HEK293T (cell line): ENCODE measurements around the gene PCDH12.

ENCODE experiments used
- CTCF ChIA-PET: fragments of 350-600 bp; formaldehyde crosslinking; extraction: SDS; loops from one replicate; lab custom pipeline; 2021; ENCODE audit warnings: antibody characterized with exemption, inconsistent platforms; lab: Yijun Ruan, JAX
- POLR2A ChIA-PET: fragments of 350-600 bp; formaldehyde crosslinking; extraction: SDS; loops from one replicate; lab custom pipeline; 2020; ENCODE audit warnings: antibody characterized with exemption, inconsistent platforms; lab: Yijun Ruan, JAX
- DNase-seq: peaks from one replicate; pipeline ENCODE4 v3.0.0; 2012; ENCODE audit warnings: mixed read lengths; ENCODE audit errors: extremely low spot score
- ARNT ChIP-seq: fragments of 450-650 bp; IDR thresholded peaks from 2 replicates; pipeline ENCODE4 v1.6.1; 2017; ENCODE audit warnings: mild to moderate bottlenecking
- BHLHE40 ChIP-seq: fragments of 450-650 bp; IDR thresholded peaks from 2 replicates; pipeline ENCODE4 v1.6.1; 2016; ENCODE audit warnings: mild to moderate bottlenecking, moderate library complexity, borderline replicate concordance
- CTBP1 ChIP-seq: fragments of 450-650 bp; IDR thresholded peaks from 2 replicates; pipeline ENCODE4 v1.6.1; 2016; ENCODE audit warnings: borderline replicate concordance
- ELF4 ChIP-seq: fragments of 450-650 bp; IDR thresholded peaks from 2 replicates; pipeline ENCODE4 v1.6.1; 2017; ENCODE audit warnings: antibody characterized with exemption
- FOXA1 ChIP-seq: fragments of 450-650 bp; IDR thresholded peaks from 2 replicates; pipeline ENCODE4 v1.6.1; 2016; ENCODE audit warnings: mild to moderate bottlenecking
- FOXK2 ChIP-seq: fragments of 450-650 bp; IDR thresholded peaks from 2 replicates; pipeline ENCODE4 v1.6.1; 2016; ENCODE audit warnings: mild to moderate bottlenecking
- FOXM1 ChIP-seq: fragments of 450-650 bp; IDR thresholded peaks from 2 replicates; pipeline ENCODE4 v1.6.1; 2017; ENCODE audit warnings: mild to moderate bottlenecking, borderline replicate concordance
- HDGF ChIP-seq: fragments of 450-650 bp; IDR thresholded peaks from 2 replicates; pipeline ENCODE4 v1.6.1; 2017; ENCODE audit warnings: antibody characterized with exemption, borderline replicate concordance
- L3MBTL2 ChIP-seq: fragments of 450-650 bp; conservative IDR thresholded peaks from 2 replicates; pipeline ENCODE4 v1.6.1; 2016; ENCODE audit warnings: mild to moderate bottlenecking
- LEF1 ChIP-seq: fragments of 450-650 bp; IDR thresholded peaks from 2 replicates; pipeline ENCODE4 v1.6.1; 2017; ENCODE audit warnings: mild to moderate bottlenecking, borderline replicate concordance
- NFRKB ChIP-seq: fragments of 450-650 bp; IDR thresholded peaks from 2 replicates; pipeline ENCODE4 v1.6.1; 2016; ENCODE audit warnings: mild to moderate bottlenecking, moderate library complexity
- SP1 ChIP-seq: fragments of 450-650 bp; IDR thresholded peaks from 2 replicates; pipeline ENCODE4 v1.6.1; 2017
- SUZ12 ChIP-seq: fragments of 450-650 bp; IDR thresholded peaks from 2 replicates; pipeline ENCODE4 v1.6.1; 2016; ENCODE audit warnings: mild to moderate bottlenecking
- TARDBP ChIP-seq: fragments of 450-650 bp; IDR thresholded peaks from 2 replicates; pipeline ENCODE4 v1.6.1; 2016
- ZNF384 ChIP-seq: fragments of 450-650 bp; IDR thresholded peaks from 2 replicates; pipeline ENCODE4 v1.6.1; 2016
- TF ChIP-seq, protein P1 (sequence below): fragments of 450-650 bp; IDR thresholded peaks from 2 replicates; pipeline ENCODE4 v1.6.1; 2016

Gene PCDH12

DNA sequence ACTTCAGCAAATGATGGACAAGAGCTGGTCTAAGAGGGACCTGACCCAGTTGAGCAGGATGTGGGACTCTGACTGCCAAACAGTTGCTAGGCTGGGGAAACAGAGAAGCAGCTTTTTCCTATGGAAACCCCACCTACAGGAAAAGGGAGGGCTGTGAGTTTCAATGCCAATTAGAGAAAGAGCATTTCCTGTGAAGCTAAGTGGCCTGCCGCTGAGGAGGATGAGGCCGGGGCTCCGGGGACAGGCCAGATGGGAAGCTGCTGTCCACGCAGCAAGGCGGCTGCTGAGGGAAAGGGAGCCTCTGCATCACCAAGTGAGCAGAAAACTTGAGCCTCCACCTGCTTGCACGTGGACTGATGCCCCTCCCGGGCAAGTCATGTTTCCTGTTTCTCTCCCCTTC lies at the start of gene PCDH12:
TSS of gene PCDH12 (minus strand) at position 90 of the 400 bp plus-strand sequence. CDS start 351 bp downstream, outside the sequence.
- CTCF ChIA-PET: interaction anchor here (0.7 kb wide), 1 partner anchor 713 kb away, joined by 3 read pairs; the partner anchor contains the start of gene PCDHB15
- no peak for DNase-seq
- TF ChIP-seq BHLHE40 (no peak), FOXK2 (no peak), FOXA1 (no peak), SP1 (no peak), HDGF (no peak), ZNF384 (no peak), NFRKB (no peak), LEF1 (no peak), L3MBTL2 (no peak)
- POLR2A ChIA-PET: no interaction called here

- DNase-seq: no peak
- TF ChIP-seq, protein P1, sequence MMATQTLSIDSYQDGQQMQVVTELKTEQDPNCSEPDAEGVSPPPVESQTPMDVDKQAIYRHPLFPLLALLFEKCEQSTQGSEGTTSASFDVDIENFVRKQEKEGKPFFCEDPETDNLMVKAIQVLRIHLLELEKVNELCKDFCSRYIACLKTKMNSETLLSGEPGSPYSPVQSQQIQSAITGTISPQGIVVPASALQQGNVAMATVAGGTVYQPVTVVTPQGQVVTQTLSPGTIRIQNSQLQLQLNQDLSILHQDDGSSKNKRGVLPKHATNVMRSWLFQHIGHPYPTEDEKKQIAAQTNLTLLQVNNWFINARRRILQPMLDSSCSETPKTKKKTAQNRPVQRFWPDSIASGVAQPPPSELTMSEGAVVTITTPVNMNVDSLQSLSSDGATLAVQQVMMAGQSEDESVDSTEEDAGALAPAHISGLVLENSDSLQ: no peak
- TF ChIP-seq ELF4: no peak
- no peak for TF ChIP-seq SUZ12
- no peak for TF ChIP-seq BHLHE40
- TF ChIP-seq TARDBP: no peak
- TF ChIP-seq LEF1: no peak
- no peak for TF ChIP-seq FOXA1
- no peak for TF ChIP-seq ZNF384
- TF ChIP-seq HDGF: no peak
- no peak for TF ChIP-seq SP1
- TF ChIP-seq L3MBTL2: no peak
- TF ChIP-seq CTBP1: no peak
- no peak for TF ChIP-seq NFRKB
- TF ChIP-seq FOXK2: no peak
- no peak for TF ChIP-seq ARNT
- POLR2A ChIA-PET: no interaction called here
- CTCF ChIA-PET: interaction anchor here (0.8 kb wide), 1 partner anchor 12 kb away, joined by 3 read pairs; no protein-coding TSS in a partner anchor
These were observed 49.2 kb upstream of the PCDH12 start for GRCh38 chr5:142007237-142007544.

DNA sequence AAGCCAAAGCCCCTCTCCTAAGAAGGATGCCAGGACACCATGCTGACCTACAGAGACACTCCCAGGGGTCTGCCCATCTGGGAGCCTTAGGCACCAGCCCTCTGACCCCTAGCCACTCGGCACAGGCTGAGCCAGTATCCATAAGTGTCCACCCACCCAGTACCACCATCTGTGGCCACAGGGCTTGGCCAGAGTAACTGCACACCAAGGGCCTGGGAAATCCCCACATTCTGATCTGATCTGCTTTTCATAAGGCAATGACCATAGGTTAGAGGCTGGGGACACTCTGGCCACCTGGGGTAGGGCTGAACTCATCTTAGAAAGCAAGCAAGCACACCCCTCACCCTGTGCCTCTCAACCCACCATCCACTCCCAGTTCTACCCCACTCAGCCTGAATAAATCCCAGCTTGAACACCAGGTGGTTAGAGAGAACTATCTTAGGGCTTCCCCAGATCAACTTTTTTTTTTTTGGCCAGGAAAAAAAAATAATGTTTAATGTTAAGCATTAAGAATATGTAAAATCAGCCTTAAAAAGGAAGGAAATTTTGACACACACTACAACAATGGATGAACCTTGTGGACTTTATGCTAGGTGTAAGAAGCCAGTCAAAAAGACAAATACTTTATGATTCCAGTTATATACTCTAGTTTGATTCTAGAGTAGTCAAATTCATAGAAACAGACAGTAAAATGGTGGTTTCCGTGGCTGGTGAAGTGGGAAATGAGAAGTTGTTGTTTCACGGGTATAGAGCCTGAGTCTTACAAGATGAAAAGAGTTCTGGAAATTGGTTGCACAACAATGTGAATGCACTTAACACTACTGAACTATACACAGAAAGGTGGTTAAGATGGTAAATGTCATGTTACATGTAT lies 48.6 kb upstream of the PCDH12 start:
- ChIA-PET POLR2A (no interaction called here), CTCF (interaction anchor here (0.8 kb wide), 1 partner anchor 12 kb away, joined by 3 read pairs; no protein-coding TSS in a partner anchor)

DNA sequence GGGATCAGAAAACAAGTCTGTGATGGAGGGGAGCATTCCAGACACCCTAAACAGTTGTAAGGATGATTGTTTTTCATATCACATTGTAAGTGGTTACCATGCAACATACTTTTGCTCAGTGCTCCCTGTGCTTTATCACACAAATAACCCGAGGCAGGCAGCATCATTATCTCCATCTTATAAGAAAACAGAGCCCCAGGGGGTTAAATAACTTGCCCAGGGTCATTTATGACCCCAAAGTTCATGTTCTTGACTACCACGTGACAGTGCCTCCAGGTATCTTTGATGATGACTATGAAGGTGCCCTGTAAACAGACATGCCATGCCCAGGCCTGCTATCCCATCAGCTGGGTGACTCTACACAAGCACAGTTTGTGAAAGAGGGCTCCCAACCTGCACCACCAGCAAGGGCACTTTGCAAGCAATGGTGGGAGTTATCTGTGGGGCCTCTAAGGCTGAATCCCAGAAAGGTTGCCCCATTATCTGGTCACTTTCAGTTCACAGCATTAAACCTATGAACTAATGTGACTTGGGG lies 45.3 kb upstream of the PCDH12 start:
- no peak for DNase-seq
- CTCF ChIA-PET: interaction anchor here (1.5 kb wide), 1 partner anchor 8 kb away, joined by 3 read pairs; no protein-coding TSS in a partner anchor
- TF ChIP-seq HDGF: no peak
- TF ChIP-seq ARNT: no peak
- no peak for TF ChIP-seq ZNF384
- TF ChIP-seq SUZ12: no peak
- TF ChIP-seq NFRKB: no peak
- no peak for TF ChIP-seq LEF1
- no peak for TF ChIP-seq TARDBP
- no peak for TF ChIP-seq FOXA1
- TF ChIP-seq ELF4: no peak
- no peak for TF ChIP-seq FOXK2
- no peak for TF ChIP-seq CTBP1
- TF ChIP-seq L3MBTL2: no peak
- TF ChIP-seq, protein P1: no peak
- no peak for TF ChIP-seq BHLHE40
- no peak for TF ChIP-seq FOXM1
- TF ChIP-seq SP1: no peak
- POLR2A ChIA-PET: interaction anchor here (1.5 kb wide), 1 partner anchor 9 kb away, joined by 7 read pairs; no protein-coding TSS in a partner anchor

More for the DNA sequence above, 48.6 kb upstream of the PCDH12 start:
- TF ChIP-seq SP1: no peak
- TF ChIP-seq BHLHE40: no peak
- TF ChIP-seq, protein P1: no peak
- no peak for TF ChIP-seq ZNF384
- no peak for DNase-seq

- TF ChIP-seq FOXK2 (no peak), FOXM1 (no peak), L3MBTL2 (no peak), SUZ12 (no peak), CTBP1 (no peak), LEF1 (no peak), ARNT (no peak)
- peak; percentile 26 for DNase-seq
- CTCF ChIA-PET: interaction anchor here (0.6 to 1.2 kb wide), 3 partner anchors 32 to 144 kb away, joined by 3 to 4 read pairs (median 4); no protein-coding TSS in a partner anchor
- POLR2A ChIA-PET: no interaction called here
These were observed 42.9 kb upstream of the PCDH12 start for GRCh38 chr5:142000704-142001484.
